Mesothelial cell of epicardium (in vitro differentiated cells): Measurements from ENCODE around the gene ESRRG. TPM values are rescaled to one million over a fixed set of nuclear protein-coding genes. Genes with fewer than 3 reads are reported as not detected.
A peak's percentile ranks its signal among the peaks of the same experiment; 100 is the strongest.

Source experiments
- DNase-seq, 2 experiments: peaks; one replicate each; pipeline ENCODE4 v3.0.0; 2021; ENCODE audit warnings: low spot score in 2 of 2; ENCODE audit not compliant: unreplicated experiment in 2 of 2
- H3K27ac Mint-ChIP-seq: 2 replicates; pipeline ENCODE4 v1.8.0; 2021; ENCODE audit warnings: mixed read lengths
- H3K27me3 Mint-ChIP-seq: 2 replicates; pipeline ENCODE4 v1.8.0; 2021; ENCODE audit warnings: low read depth, mixed read lengths
- H3K36me3 Mint-ChIP-seq: 2 replicates; pipeline ENCODE4 v1.8.0; 2021; ENCODE audit warnings: mixed read lengths
- H3K4me1 Mint-ChIP-seq: 2 replicates; pipeline ENCODE4 v1.8.0; 2021; ENCODE audit warnings: mixed read lengths
- H3K4me3 Mint-ChIP-seq: 2 replicates; pipeline ENCODE4 v1.8.0; 2021; ENCODE audit warnings: mild to moderate bottlenecking, moderate library complexity, mixed read lengths
- H3K9me3 Mint-ChIP-seq: 2 replicates; pipeline ENCODE4 v1.8.0; 2021; ENCODE audit warnings: mixed read lengths
- CTCF ChIP-seq: fragments of 200-600 bp; sonication (generic); IDR thresholded peaks from one replicate; pipeline ENCODE4 v1.5.0; 2021; ENCODE audit warnings: antibody characterized with exemption; ENCODE audit not compliant: unreplicated experiment
- total RNA-seq: library from RNA; stranded (reverse); gene quantifications from 3 replicates; pipeline ENCODE4 v1.2.1, GENCODE V29; 2021

ESRRG gene
- total RNA-seq, 1 donor from 2014 or later: 11.0 TPM

GRCh38 chr1:216614011-216614934 is 109.0 kb downstream of the ESRRG start:
- Mint-ChIP-seq H3K4me1 (peaks cover 48% of the 10 kb centered on the region), H3K27ac (peak overlapping the region; percentile 57), H3K27me3 (no peaks in the 10 kb centered on the region), H3K4me3 (no peak overlapping the region), H3K9me3 (no peaks in the 10 kb centered on the region), H3K36me3 (no peaks in the 10 kb centered on the region)
- no peak for TF ChIP-seq CTCF
- no peak for DNase-seq

GRCh38 chr1:216612291-216612690 is 110.9 kb downstream of the ESRRG start:
- H3K9me3 Mint-ChIP-seq: no peaks in the 10 kb centered on the region
- no peak for DNase-seq
- TF ChIP-seq CTCF: no peak
- no peaks in the 10 kb centered on the region for H3K36me3 Mint-ChIP-seq
- no peaks in the 10 kb centered on the region for H3K27me3 Mint-ChIP-seq
- no peak overlapping the region for H3K4me3 Mint-ChIP-seq
- peaks cover 47% of the 10 kb centered on the region for H3K4me1 Mint-ChIP-seq
- no peak overlapping the region for H3K27ac Mint-ChIP-seq

GRCh38 chr1:216607067-216607697 is 116.0 kb downstream of the ESRRG start:
- H3K4me1 Mint-ChIP-seq: peaks cover 51% of the 10 kb centered on the region
- no peaks in the 10 kb centered on the region for H3K27me3 Mint-ChIP-seq
- no peak overlapping the region for H3K4me3 Mint-ChIP-seq
- no peak for TF ChIP-seq CTCF
- H3K36me3 Mint-ChIP-seq: no peaks in the 10 kb centered on the region
- no peak for DNase-seq
- no peaks in the 10 kb centered on the region for H3K9me3 Mint-ChIP-seq
- no peak overlapping the region for H3K27ac Mint-ChIP-seq

GRCh38 chr1:216606047-216606637 is 117.1 kb downstream of the ESRRG start:
- no peaks in the 10 kb centered on the region for H3K9me3 Mint-ChIP-seq
- TF ChIP-seq CTCF: no peak
- H3K27me3 Mint-ChIP-seq: no peaks in the 10 kb centered on the region
- H3K36me3 Mint-ChIP-seq: no peaks in the 10 kb centered on the region
- peaks cover 53% of the 10 kb centered on the region for H3K4me1 Mint-ChIP-seq
- DNase-seq: no peak
- H3K27ac Mint-ChIP-seq: peak overlapping the region; percentile 43
- H3K4me3 Mint-ChIP-seq: no peak overlapping the region

GRCh38 chr1:216604771-216605170 is 118.5 kb downstream of the ESRRG start:
- H3K36me3 Mint-ChIP-seq: no peaks in the 10 kb centered on the region
- H3K27me3 Mint-ChIP-seq: no peaks in the 10 kb centered on the region
- peaks cover 63% of the 10 kb centered on the region for H3K4me1 Mint-ChIP-seq
- no peak for DNase-seq
- H3K9me3 Mint-ChIP-seq: no peaks in the 10 kb centered on the region
- H3K27ac Mint-ChIP-seq: peak overlapping the region; percentile 66
- H3K4me3 Mint-ChIP-seq: no peak overlapping the region
- no peak for TF ChIP-seq CTCF
